ENCODE results near the gene CYTH4. TPM values are rescaled to one million over a fixed set of nuclear protein-coding genes. Genes with fewer than 3 reads are reported as not detected.

CYTH4 gene
- polyA plus RNA-seq, 1 donor from 2014 or later, result not detected

DNA sequence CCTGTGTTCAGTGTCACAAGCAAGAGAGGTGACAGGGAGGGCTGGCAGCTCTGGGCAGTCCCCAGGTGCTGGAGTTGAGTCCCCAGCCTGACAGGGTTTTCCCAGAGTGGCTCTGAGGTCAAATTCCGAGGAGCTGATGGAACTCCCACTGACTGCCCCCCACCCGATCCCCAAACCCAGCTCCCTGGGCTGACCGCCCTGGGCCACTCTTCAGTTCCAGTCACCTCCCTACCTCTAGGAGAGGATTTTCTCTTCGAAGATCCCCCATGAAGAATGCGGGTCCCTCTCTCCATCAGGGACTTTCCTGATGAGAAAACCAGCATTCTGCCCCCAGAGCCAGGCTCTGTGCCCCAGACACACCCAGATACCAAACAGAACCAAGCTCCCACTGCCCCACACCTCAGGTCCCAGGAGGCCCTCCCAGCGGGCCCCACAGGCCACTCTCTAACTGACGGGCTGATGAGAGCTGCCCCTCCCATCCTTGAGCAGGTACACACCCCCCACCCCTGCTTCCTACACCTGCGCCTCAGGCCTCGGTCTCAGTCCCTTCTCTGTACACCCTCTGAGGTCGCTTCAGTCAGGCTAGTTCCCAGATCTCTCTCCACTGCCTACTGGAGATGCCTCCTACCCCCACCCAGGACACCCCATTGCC lies 26.1 kb upstream of the CYTH4 start:
- H3K27ac ChIP-seq (ENCODE audit: low read length), result no peak overlapping the region
- TF ChIP-seq, protein P1, sequence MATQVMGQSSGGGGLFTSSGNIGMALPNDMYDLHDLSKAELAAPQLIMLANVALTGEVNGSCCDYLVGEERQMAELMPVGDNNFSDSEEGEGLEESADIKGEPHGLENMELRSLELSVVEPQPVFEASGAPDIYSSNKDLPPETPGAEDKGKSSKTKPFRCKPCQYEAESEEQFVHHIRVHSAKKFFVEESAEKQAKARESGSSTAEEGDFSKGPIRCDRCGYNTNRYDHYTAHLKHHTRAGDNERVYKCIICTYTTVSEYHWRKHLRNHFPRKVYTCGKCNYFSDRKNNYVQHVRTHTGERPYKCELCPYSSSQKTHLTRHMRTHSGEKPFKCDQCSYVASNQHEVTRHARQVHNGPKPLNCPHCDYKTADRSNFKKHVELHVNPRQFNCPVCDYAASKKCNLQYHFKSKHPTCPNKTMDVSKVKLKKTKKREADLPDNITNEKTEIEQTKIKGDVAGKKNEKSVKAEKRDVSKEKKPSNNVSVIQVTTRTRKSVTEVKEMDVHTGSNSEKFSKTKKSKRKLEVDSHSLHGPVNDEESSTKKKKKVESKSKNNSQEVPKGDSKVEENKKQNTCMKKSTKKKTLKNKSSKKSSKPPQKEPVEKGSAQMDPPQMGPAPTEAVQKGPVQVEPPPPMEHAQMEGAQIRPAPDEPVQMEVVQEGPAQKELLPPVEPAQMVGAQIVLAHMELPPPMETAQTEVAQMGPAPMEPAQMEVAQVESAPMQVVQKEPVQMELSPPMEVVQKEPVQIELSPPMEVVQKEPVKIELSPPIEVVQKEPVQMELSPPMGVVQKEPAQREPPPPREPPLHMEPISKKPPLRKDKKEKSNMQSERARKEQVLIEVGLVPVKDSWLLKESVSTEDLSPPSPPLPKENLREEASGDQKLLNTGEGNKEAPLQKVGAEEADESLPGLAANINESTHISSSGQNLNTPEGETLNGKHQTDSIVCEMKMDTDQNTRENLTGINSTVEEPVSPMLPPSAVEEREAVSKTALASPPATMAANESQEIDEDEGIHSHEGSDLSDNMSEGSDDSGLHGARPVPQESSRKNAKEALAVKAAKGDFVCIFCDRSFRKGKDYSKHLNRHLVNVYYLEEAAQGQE (IDR thresholded peaks at IDR 0.05; ENCODE audit: borderline replicate concordance), result no peak
- TF ChIP-seq CTCF (IDR thresholded peaks at IDR 0.05; ENCODE audit: poor library complexity, severe bottlenecking), result no peak
- no peak for TF ChIP-seq RAD21 (conservative IDR thresholded peaks at IDR 0.05)
- TF ChIP-seq SMC3 (conservative IDR thresholded peaks at IDR 0.05; ENCODE audit: poor library complexity), result no peak
- no peak for TF ChIP-seq EZH2 (IDR thresholded peaks at IDR 0.05; ENCODE audit: borderline replicate concordance, insufficient read depth, low read length, poor library complexity, severe bottlenecking)
- TF ChIP-seq EP300 (conservative IDR thresholded peaks at IDR 0.05; ENCODE audit: poor library complexity, severe bottlenecking), result no peak
- no peaks in the 10 kb centered on the region for H3K9me3 ChIP-seq (ENCODE audit: low read length)

GRCh38 chr22:37258005-37258752 lies 24.1 kb upstream of the CYTH4 start:
- no peak overlapping the region for H3K27ac ChIP-seq (ENCODE audit: low read length)
- no peak overlapping the region for H3K4me3 ChIP-seq (ENCODE audit: low read length)
- H4K20me1 ChIP-seq (ENCODE audit: insufficient read depth), result no peaks in the 10 kb centered on the region
- H3K9me3 ChIP-seq (ENCODE audit: low read length), result no peaks in the 10 kb centered on the region
- H2AFZ ChIP-seq (ENCODE audit: low read depth, low read length), result no peak overlapping the region
- H3K4me2 ChIP-seq (ENCODE audit: low read length), result no peak overlapping the region
- H3K36me3 ChIP-seq (ENCODE audit: insufficient read depth, low read length), result no peaks in the 10 kb centered on the region
- H3K9ac ChIP-seq (ENCODE audit: low read length), result no peak overlapping the region
- H3F3A ChIP-seq (ENCODE audit: insufficient read depth, low read length, poor library complexity, severe bottlenecking), result no peaks in the 10 kb centered on the region
- TF ChIP-seq RAD21 (conservative IDR thresholded peaks at IDR 0.05) (no peak), SMC3 (conservative IDR thresholded peaks at IDR 0.05; ENCODE audit: poor library complexity) (no peak), TAF1 (IDR thresholded peaks at IDR 0.05; ENCODE audit: low read depth) (no peak), EP300 (conservative IDR thresholded peaks at IDR 0.05; ENCODE audit: poor library complexity, severe bottlenecking) (no peak)
- TF ChIP-seq, protein P1 (IDR thresholded peaks at IDR 0.05; ENCODE audit: borderline replicate concordance), result no peak
- H3K9me2 ChIP-seq (ENCODE audit: insufficient read depth, low read length), result no peaks in the 10 kb centered on the region
- no peaks in the 10 kb centered on the region for H3K27me3 ChIP-seq (ENCODE audit: insufficient read depth, low read depth, low read length)
- no peaks in the 10 kb centered on the region for H3K79me2 ChIP-seq (replicated peaks; ENCODE audit: insufficient read depth, low read length)

More for the DNA sequence above, 26.1 kb upstream of the CYTH4 start:
- Histone ChIP-seq H3F3A (ENCODE audit: insufficient read depth, low read length, poor library complexity, severe bottlenecking) (no peaks in the 10 kb centered on the region), H3K4me2 (ENCODE audit: low read length) (no peak overlapping the region), H3K79me2 (replicated peaks; ENCODE audit: insufficient read depth, low read length) (no peaks in the 10 kb centered on the region), H3K4me3 (ENCODE audit: low read length) (no peak overlapping the region), H3K36me3 (ENCODE audit: insufficient read depth, low read length) (no peaks in the 10 kb centered on the region), H2AFZ (ENCODE audit: low read depth, low read length) (no peak overlapping the region), H3K9ac (ENCODE audit: low read length) (no peak overlapping the region), H3K9me2 (ENCODE audit: insufficient read depth, low read length) (no peaks in the 10 kb centered on the region), H4K20me1 (ENCODE audit: insufficient read depth) (no peaks in the 10 kb centered on the region), H3K27me3 (ENCODE audit: insufficient read depth, low read depth, low read length) (no peaks in the 10 kb centered on the region)

All from neural cell (in vitro differentiated cells).